Ecto neural progenitor cell (in vitro differentiated cells): ENCODE data around the gene TMEM256.

ENCODE experiments used
- DNase-seq: peaks from one replicate; pipeline ENCODE4 v3.0.0-alpha.2; 2018; ENCODE audit warnings: low spot score

Gene TMEM256

DNA sequence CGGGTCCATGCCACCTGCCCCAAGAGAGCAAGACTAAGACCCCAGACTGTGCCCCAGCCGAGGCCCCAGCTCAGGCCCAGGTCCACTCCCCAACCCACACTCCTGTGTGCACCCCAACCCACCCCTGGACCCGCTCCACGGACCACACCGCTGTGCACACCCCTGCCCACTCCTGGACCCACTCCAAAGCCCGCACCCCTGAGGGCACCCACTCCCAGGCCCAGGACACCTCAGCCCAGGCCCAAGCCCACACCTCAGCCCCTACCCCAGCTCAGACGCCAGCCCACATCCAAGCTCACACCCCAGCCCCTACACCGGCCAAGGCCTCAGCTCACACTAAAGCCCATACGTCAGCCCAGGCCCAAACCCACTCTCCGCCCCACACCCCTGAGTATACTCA, 25.8 kb upstream of the TMEM256 start:
- no peak for DNase-seq

DNA sequence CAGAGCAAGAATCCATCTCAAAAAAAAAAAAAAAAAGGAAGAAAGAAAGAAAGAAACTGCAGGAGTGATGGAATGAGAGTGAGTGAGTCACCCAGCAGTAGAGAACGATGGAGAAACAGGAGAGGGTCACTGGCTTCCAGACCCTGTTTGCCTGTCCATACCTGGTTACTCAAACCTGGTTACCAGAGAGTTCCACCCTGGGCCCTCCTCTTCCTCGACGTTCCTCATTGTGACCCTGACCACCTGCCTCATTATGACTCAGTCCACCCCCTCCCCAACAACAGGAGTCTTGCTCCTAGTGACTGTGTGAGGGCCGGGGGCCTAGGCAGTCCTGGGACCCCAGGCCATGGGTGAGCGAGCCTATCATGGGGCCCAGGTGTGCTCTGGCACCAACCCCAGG, 24.7 kb upstream of the TMEM256 start, which contains the start of gene SPEM3:
SPEM3 (plus strand) TSS at position 301 of the 400 bp plus-strand sequence; CDS start at position 347, 46 bp downstream.
- DNase-seq = no peak

DNA sequence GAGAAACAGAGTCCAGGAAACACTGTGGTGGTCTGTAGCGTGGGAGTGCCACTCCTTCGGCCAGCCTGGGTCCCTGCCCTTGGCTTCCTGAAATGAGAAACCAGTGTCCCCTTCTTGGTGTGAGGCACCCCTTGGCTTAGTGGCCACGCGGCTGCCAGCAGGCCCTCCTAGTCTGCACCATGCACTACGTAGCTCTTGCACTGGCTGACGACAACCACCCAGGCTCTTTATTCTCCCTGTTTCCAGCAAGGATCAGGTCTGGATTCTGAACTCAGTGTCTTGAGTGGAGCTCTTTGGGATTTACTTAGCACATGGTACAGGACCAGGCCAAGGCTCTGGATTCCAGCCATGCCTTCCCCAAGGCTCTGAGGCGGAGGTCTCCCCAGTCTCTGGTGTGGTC, 23.7 kb upstream of the TMEM256 start:
- no peak for DNase-seq

DNA sequence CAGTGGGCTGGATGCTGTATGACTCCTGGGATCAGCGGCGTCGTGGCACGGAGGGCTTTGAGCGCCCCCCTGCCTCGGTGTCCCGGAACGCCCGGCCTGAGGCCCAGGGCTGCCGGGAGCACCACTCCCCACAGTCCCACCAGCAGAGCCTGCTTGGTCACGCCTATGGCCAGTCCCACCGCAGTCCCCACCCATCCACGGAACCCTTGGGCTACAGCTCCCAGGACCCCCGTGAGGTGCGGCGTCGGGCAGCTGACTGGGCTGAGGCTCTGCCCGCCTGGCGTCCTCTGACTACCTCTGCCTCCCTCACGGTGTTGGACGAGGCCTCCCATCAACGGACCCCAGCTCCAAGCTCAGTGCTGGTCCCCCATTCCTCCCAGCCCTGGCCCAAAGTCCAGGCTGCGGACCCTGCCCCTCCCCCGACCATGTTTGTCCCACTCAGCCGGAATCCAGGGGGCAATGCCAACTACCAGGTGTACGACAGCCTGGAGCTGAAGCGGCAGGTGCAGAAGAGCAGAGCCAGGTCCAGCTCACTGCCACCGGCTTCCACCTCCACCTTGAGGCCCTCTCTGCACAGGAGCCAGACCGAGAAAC, 23.1 kb upstream of the TMEM256 start:
- DNase-seq = no peak

DNA sequence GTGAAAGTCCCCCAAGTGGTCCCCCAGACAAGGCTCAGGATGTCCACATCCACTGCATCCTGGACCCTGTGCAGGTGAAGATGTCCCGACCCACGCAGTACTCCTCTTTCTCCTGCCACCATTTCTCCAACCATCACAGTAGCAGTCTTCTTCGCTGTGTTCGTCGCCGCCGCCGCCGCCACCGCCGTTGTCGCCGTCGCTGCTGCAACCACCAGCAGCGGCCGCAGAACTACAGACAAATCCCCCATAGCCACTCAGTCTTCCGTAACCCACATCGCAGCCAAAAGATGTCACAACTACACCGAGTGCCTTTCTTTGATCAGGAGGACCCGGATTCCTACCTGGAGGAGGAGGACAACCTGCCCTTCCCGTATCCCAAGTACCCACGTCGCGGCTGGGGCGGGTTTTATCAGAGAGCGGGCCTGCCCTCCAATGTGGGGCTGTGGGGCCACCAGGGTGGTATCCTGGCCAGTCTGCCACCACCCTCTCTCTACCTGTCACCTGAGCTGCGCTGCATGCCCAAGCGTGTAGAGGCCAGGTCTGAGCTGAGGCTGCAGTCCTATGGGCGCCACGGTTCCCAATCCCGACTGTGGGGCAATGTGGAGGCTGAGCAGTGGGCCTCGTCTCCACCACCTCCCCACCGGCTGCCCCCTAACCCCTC, 22.4 kb upstream of the TMEM256 start:
- DNase-seq = no peak

DNA sequence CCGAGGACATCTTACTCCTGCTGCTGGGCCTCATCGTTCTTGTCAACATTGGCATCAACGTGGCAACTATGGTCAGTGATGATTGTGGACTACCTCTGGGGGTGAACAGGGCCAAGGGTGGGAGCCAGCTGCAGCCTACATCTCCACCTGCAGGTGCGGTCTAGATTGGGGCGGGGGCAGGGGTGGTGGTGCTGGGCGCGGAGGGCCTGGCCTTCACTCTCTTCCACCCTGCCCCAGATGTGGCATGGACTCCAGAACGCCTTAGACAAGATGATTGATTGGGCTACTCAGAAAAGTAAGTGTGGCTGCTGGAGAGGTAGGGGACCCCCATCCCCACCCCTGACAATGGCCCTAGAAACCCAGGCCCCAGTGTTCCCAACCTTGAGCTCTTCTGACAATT, 21.9 kb upstream of the TMEM256 start:
- DNase-seq = no peak

DNA sequence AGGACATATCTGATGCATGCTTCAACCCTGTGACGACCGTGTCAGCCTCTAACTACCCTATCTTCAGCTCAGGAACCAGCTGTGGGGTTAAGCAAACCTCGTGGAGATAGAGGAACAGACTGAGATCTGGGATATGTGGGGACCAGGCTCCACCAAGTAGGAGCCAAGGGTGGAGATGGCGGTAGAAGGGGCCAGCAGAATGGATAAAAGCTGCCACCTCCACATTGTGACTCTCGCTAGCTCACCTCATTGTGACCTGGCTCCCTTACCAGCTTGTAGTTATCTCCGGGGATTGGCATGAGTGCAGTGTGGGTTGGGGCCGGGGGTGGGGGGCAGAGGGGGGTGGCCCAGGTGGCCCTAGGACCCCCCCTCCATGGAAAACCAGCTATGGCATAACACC, 21.4 kb upstream of the TMEM256 start, which contains the start of gene SPEM2:
SPEM2 (plus strand) TSS at position 301 of the 400 bp plus-strand sequence; CDS start at position 374, 73 bp downstream.
- DNase-seq = no peak

DNA sequence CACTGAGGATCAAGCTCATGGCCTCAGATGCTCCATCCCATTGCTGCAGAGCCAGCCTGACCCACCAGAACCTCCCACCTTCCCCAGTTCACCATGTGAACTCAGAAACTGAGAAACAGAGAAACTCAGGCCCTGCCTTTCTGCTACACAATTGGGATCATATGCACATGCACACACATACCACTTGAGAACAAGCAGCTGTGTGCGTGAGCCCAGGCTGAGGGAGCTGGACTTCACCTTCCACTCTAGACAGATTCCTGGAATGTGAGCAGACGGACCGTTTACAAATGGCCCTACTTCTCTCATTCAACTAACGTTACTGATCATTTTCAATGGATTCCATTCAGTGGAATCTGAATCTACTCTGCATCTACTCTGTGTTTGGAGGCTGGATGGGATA, 19.8 kb upstream of the TMEM256 start:
- no peak for DNase-seq

DNA sequence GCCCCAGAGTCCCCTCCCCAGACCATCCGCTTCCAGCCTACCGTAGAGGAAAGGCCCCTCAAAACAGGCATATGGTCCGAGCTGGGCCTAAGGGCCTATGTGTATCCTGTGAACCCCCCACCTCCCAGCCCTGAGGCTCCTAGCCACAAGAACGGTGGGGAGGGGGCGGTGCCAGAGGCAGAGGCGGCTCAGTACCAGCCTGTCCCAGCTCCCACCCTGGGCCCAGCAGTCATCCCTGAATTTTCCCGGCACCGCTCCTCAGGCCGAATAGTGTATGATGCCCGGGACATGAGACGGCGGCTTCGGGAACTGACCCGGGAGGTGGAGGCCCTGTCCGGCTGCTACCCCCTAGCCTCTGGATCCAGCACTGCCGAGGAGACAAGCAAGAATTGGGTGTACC, 17.3 kb upstream of the TMEM256 start:
- DNase-seq = no peak

DNA sequence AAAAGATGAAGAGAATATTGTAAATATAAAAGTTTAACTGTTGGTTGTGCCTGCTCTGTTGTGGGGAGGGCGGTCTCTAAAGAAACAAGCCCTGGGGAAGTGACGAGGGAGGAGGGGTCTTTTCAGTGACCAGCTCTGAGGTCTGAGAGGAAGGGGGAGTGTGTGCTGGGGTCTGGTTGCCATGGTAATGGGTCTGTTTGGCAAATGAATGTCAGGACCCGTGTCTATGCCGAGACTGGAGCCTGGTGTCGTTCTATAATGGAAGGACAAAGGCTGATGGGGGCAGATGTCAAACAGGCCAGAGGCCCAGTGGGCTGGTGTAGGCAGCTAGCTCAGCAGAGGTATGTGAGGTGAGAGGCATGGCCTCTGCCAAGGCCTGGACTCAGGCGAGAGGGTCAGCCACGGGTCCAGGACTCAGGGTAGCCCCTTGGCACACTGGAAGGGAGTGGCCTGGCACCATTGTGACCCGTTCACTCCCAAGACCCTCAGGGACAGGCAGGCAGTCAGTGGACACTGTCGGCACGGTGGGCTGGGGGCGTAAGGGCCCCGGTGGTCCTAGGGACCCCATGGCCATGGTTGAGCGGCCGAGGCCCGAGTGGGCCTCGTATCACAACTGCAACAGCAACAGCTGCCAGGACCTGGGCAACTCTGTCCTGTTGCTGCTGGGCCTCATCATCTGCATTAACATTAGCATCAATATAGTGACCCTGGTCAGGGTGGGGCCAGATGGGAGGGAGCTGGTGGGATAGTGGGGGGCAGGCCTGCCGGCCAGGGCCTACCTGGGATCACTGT, 16.1 kb upstream of the TMEM256 start, which contains the start of gene SPEM1:
SPEM1 (plus strand) TSS at position 506 of the 792 bp plus-strand sequence; CDS start at position 567, 61 bp downstream.
- DNase-seq = peak; percentile 77

DNA sequence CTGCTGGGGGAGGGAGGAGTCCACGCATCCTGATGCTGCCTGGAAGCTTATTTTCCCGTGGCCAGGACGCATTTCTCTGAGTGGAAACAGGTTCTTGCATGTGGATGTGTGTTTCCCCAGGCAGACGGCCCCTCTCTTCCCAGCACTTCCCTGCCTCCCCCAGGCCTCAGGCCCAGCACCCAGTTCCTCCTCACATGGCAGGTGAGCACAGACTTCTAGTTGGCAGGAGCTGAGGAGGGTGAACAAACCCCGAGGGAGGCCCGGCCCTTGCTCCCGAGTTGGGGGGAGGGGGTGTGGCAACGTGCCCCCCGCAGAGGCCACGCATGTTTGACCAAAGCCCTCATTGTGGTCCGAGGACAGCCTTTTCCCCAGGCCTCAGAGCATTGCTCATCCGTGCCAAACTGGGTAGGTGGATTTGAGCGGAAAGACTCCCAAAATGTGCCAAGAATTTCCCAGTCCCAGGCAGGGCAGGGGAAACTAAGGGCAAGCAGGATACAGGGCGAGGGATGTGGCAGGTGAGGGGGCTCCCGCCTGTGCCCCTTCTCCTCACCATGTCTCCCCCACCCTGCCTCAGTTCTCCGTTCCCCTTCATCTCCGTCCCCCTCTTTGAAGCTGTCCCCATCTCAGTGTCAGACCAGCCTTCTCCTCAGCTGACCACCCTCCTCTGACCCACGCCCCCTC, 14.7 kb upstream of the TMEM256 start:
- DNase-seq = no peak

DNA sequence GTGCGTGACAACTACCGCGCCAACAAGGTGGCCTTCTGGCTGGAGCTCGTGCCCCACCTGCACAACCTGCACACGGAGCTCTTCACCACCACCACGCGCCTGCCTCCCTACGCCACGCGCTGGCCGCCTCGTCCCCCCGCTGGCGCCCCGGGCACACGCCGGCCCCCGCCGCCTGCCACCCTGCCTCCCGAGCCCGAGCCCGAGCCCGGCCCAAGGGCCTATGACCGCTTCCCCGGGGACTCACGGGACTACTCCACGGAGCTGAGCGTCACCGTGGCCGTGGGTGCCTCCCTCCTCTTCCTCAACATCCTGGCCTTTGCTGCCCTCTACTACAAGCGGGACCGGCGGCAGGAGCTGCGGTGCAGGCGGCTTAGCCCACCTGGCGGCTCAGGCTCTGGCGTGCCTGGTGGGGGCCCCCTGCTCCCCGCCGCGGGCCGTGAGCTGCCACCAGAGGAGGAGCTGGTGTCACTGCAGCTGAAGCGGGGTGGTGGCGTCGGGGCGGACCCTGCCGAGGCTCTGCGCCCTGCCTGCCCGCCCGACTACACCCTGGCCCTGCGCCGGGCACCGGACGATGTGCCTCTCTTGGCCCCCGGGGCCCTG, 13.3 kb upstream of the TMEM256 start:
- DNase-seq = no peak

DNA sequence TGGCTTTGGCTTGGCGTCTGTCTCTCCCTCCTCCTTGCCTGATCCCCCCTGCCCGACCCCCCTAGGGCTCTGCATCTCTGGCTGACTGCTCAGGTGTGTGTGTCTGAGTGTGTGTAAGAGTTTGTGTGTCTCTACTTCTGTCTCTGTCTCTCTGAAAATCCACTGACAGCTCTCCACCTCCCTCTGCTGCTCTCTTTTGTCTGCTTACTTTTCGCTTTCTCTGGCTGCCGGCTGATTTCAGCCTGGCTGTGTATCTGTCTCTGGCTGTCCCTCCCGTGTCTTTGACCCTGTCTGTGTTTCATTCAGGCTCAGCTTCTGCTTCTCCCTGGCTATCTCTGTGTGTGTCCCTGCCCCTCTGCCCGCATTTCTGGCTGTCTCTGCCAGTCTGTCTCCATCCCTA, 12.4 kb upstream of the TMEM256 start:
- no peak for DNase-seq

DNA sequence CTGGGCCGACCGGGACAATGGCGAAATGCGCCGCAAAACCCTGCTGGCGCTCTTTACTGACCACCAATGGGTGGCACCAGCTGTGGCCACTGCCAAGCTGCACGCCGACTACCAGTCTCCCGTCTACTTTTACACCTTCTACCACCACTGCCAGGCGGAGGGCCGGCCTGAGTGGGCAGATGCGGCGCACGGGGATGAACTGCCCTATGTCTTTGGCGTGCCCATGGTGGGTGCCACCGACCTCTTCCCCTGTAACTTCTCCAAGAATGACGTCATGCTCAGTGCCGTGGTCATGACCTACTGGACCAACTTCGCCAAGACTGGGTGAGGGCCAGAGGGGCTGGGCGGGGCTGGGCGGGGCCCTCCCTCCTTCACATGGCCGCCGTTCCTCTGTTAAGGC, 11.9 kb upstream of the TMEM256 start:
- DNase-seq = no peak

DNA sequence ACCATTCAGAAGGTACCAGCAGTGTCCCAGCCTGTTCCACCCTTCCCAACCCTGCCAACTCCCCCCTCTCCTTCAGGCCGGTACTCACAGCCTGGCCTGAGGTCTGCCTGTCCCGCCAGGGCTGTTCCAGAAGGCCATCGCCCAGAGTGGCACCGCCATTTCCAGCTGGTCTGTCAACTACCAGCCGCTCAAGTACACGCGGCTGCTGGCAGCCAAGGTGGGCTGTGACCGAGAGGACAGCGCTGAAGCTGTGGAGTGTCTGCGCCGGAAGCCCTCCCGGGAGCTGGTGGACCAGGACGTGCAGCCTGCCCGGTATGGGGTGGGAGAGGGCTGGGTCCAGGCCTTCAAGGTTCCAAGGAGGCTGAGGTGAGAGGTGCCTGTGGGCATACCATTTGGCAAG, 10.9 kb upstream of the TMEM256 start:
- DNase-seq = no peak

DNA sequence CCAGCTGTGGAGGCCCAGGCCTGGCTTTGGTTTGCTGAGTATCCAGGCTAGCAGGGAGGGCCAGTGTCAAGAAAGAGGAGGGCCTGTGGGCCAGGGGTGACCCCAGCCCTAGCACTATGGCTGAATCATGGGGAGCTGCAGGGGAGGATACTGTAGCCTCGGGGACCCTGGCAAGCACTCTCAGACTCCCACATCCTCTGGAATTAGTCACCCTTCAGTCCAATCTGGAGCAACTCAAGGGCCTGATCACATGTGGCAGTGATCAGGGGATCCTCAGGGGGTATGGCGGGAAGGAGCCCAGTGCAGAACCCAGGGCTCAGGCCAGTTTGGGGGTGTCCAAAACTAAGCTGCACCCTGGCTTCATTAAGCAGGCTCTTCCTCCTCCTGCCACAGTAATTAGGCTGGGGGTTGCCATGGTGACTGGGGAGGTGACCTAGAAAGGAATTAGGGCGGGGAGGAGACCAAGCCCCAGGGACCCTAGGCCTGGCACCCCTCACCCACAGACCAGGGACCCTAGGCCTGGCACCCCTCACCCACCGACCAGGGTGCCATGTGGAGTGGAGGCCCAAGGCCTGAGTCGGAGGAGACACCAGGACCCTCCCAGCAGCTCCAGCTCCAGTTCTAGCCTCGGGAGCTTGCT, 9.6 kb upstream of the TMEM256 start:
- DNase-seq = no peak

DNA sequence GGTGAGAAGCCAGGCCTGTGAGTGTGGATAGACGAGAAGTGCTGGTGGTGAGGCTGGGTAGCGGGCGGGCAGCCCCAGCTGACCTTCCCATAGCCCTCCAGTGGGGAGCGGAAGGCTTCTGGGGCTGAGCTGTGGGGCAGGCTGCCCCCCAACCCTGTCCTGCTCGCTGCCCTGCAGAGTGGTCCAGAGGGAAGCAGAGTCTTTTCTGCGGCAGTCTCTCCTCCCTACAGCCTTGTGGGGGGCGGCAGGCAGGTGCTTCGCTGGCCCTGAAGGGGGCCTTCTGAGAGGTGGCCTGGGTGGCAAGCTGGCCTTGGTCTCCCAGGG, 7.5 kb upstream of the TMEM256 start:
- DNase-seq = no peak

DNA sequence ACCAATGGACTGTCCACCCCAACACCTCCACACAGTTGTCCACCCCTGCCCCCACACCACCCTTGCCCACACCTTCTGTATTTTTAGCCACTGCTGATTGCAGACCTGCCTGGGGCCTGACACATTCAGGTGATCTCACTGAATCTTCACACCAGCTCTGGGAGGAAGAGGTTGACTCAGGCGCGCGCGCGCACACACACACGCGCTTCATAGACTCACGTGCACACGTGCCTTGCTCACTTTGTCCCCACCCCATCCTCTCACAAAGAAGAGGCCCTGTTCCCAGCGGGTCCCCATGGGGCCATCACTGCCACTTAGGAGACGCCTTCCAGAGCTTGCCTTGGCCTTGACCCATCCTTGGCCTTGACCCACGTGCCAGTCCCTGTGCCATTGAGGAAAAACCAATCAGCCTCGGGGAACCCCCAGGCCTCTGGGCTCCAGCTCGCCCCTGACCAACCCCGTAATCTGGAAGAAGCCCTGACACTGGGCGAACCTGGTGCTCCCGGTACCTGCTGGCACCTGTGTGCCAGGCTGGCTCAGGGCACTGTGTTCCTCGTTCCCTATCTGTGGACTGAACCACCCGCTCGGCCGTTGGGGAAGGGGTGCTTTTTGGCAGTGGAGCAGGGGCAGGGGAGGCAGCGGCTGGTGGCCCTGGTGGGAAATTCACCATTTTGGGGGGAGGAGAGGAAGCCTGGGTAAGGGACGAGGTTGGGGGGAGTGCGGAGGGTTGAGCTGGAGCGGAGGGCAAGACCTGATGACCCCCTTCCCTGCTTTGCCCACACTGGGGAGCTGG, 6.9 kb upstream of the TMEM256 start:
- no peak for DNase-seq

DNA sequence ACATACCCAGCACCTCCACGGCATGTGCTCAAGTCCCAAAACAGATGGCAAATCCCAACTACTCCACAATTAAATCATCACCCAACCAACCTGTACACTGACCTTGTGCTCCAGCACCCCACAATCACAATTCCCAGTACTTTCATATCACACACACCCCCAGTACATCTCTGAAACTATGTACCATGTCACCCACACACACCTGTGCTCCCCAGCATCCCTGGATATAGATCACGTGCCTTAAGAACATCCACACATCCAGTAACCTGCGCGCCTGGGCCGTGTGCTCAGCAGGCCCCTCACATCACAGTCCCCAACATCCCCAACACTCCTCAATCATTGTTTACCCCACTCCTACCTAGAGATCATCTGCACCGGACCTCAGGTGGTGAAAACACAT, 5.8 kb upstream of the TMEM256 start:
- no peak for DNase-seq

DNA sequence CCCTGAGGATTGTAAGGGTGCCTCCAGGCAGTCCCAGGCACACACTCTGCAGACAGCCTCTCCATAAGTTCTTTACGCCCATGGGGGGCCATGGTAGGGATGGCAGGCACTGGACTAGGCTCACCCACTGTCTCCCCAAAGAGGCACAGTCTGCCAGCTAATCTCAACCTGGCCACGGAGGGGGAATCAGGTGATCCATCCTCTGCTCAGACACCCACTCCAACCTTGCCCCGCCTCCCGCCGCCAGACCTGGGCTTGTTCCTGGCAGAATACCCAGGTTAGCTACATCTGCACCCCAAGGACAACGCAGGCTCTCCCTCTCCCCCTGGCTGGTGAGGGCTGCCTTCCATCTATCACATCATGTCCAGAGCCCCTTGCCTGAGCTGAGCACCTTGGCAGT, 5.0 kb upstream of the TMEM256 start:
- no peak for DNase-seq

DNA sequence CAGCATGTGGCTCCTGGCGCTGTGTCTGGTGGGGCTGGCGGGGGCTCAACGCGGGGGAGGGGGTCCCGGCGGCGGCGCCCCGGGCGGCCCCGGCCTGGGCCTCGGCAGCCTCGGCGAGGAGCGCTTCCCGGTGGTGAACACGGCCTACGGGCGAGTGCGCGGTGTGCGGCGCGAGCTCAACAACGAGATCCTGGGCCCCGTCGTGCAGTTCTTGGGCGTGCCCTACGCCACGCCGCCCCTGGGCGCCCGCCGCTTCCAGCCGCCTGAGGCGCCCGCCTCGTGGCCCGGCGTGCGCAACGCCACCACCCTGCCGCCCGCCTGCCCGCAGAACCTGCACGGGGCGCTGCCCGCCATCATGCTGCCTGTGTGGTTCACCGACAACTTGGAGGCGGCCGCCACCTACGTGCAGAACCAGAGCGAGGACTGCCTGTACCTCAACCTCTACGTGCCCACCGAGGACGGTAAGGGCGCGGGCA, 4.4 kb upstream of the TMEM256 start:
- DNase-seq = no peak
